ENCODE measurements around the gene UTP4.
A peak's percentile ranks its signal among the peaks of the same experiment; 100 is the strongest.

Gene UTP4

GRCh38 chr16:69199382-69199781 lies 66.9 kb downstream of the UTP4 start:
- DNase-seq (ENCODE audit: low read depth): peak; percentile 66
- TF ChIP-seq MYC (IDR thresholded peaks at IDR 0.05; ENCODE audit: low read depth, low read length) (no peak), MAX (IDR thresholded peaks at IDR 0.05; ENCODE audit: low read depth, low read length) (no peak), POLR2A (IDR thresholded peaks at IDR 0.05; ENCODE audit: extremely low read depth, insufficient read length) (no peak), CTCF (IDR thresholded peaks at IDR 0.05; ENCODE audit: low read depth, low read length) (no peak)

GRCh38 chr16:69201291-69201690 lies 68.8 kb downstream of the UTP4 start:
- no peak overlapping the region for H3K4me3 ChIP-seq (ENCODE audit: low read depth, low read length)
- TF ChIP-seq MYC (IDR thresholded peaks at IDR 0.05; ENCODE audit: low read depth, low read length): no peak
- TF ChIP-seq CTCF (IDR thresholded peaks at IDR 0.05; ENCODE audit: low read depth, low read length): no peak
- TF ChIP-seq MAX (IDR thresholded peaks at IDR 0.05; ENCODE audit: low read depth, low read length): no peak
- TF ChIP-seq POLR2A (IDR thresholded peaks at IDR 0.05; ENCODE audit: extremely low read depth, insufficient read length): no peak
- DNase-seq (ENCODE audit: low read depth): no peak

More at GRCh38 chr16:69199382-69199781, 66.9 kb downstream of the UTP4 start:
- H3K4me3 ChIP-seq (ENCODE audit: low read depth, low read length): no peak overlapping the region

GRCh38 chr16:69201787-69202186 lies 69.3 kb downstream of the UTP4 start:
- TF ChIP-seq MYC (IDR thresholded peaks at IDR 0.05; ENCODE audit: low read depth, low read length) (no peak), CTCF (IDR thresholded peaks at IDR 0.05; ENCODE audit: low read depth, low read length) (no peak)

GRCh38 chr16:69204172-69204571 lies 71.7 kb downstream of the UTP4 start:
- H3K4me3 ChIP-seq (ENCODE audit: low read depth, low read length): no peak overlapping the region
- DNase-seq (ENCODE audit: low read depth): peak; percentile 34
- no peak for TF ChIP-seq MYC (IDR thresholded peaks at IDR 0.05; ENCODE audit: low read depth, low read length)
- TF ChIP-seq MAX (IDR thresholded peaks at IDR 0.05; ENCODE audit: low read depth, low read length): no peak
- TF ChIP-seq POLR2A (IDR thresholded peaks at IDR 0.05; ENCODE audit: extremely low read depth, insufficient read length): no peak
- TF ChIP-seq CTCF (IDR thresholded peaks at IDR 0.05; ENCODE audit: low read depth, low read length): no peak

More at GRCh38 chr16:69201787-69202186, 69.3 kb downstream of the UTP4 start:
- H3K4me3 ChIP-seq (ENCODE audit: low read depth, low read length): no peak overlapping the region
- DNase-seq (ENCODE audit: low read depth): no peak

- no peak overlapping the region for H3K4me3 ChIP-seq (ENCODE audit: low read depth, low read length)
- DNase-seq (ENCODE audit: low read depth): no peak
- TF ChIP-seq MAX (IDR thresholded peaks at IDR 0.05; ENCODE audit: low read depth, low read length) (no peak), MYC (IDR thresholded peaks at IDR 0.05; ENCODE audit: low read depth, low read length) (no peak), POLR2A (IDR thresholded peaks at IDR 0.05; ENCODE audit: extremely low read depth, insufficient read length) (no peak), CTCF (IDR thresholded peaks at IDR 0.05; ENCODE audit: low read depth, low read length) (no peak)
Measured at GRCh38 chr16:69209735-69210134, 77.3 kb downstream of the UTP4 start.

- TF ChIP-seq MAX (IDR thresholded peaks at IDR 0.05; ENCODE audit: low read depth, low read length): no peak
- no peak for TF ChIP-seq CTCF (IDR thresholded peaks at IDR 0.05; ENCODE audit: low read depth, low read length)
- DNase-seq (ENCODE audit: low read depth): no peak
- H3K4me3 ChIP-seq (ENCODE audit: low read depth, low read length): no peak overlapping the region
Measured at GRCh38 chr16:69217433-69217832, 85.0 kb downstream of the UTP4 start.
